ENCODE results near the gene CFAP77.
"Not testable (repeated sequence)": the region's sequence is repeated elsewhere in the genome, so short reads cannot be mapped to it uniquely, and the experiment has no call there.

The CFAP77 gene

DNA sequence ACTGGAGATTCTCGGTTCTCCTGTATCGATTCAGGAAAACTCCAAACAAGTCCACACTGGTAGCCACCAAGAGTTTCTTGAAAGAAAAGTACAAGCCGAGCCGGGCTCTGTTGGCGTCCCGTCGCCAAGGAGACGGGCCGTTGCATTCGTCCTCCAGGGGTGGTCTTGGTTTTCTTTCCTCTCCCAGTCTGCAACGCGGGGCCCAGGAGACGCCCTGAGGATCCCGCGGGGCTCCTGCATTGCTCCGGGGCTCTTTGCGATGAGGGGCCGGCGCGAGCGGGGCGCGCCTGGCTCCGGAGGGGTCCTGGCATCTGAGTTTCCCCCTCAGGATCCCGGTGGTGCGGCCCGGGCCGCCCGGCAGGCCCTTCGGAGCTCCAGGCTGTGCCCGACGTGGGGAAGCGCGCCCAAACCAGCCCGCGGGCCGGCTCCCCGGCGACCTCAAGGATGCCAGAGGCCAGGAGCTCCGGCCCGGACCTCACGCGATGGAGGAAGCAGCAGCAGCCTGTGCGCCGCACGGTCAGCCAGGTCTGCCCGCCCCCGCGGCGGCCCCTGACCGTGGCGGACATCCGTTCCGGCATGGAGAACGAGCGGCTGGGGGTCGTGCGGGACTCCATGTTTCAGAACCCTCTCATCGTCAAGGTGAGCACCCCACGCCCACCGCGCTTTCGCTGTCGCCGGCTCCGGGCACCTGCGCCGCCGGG is at the start of gene CFAP77:
TSS of gene CFAP77 (plus strand) at position 384 of the 701 bp plus-strand sequence. CDS start at position 445, 61 bp downstream.
- no peak for DNase-seq (ENCODE audit: low spot score)

GRCh38 chr9:132364068-132364467 is 45.9 kb upstream of the CFAP77 start:
- no peak for DNase-seq (ENCODE audit: low spot score)

- DNase-seq (ENCODE audit: low spot score) = no peak
Measured at GRCh38 chr9:132365986-132366385, 44.0 kb upstream of the CFAP77 start.

DNA sequence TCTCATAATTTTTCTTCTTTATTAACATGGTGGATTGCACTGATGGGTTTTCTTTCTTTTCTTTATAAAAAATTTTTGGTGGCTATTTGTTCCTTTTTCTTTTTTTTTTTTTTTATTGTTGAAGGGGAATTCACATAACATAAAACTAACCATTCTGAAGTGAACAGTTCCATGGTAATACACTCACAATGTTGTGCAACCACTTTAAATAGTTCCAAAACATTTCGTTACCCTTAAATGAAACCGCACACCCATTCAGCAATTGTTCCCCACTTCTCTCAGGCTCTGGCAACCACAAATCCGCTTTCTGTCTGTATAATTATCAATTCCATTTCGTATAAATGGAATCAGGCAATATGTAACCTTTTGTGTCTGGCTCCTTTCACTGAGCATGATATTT is 43.5 kb upstream of the CFAP77 start:
- DNase-seq (ENCODE audit: low spot score) = no peak

- no peak for DNase-seq (ENCODE audit: low spot score)
Measured at GRCh38 chr9:132367613-132368313, 42.2 kb upstream of the CFAP77 start.

DNA sequence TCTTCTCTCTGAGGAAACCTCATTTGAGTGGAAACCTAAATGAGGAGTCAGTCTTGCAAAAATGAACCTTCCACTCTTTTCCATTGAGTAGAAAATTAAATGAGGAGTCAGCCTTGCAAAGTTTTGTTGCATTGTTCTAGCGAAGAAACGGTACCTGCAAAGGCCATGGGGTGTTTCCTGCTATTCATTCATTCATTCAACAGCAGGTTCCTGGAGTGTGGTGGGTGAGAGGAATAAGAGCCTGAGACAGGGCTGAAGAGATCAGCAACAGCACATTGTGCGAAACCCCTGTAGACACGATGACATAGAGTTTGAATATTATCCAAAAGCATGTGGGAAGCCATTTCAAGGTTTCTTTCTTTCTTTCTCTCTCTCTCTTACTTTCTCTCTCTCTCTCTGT is 40.6 kb upstream of the CFAP77 start:
- DNase-seq (ENCODE audit: low spot score) = no peak

DNA sequence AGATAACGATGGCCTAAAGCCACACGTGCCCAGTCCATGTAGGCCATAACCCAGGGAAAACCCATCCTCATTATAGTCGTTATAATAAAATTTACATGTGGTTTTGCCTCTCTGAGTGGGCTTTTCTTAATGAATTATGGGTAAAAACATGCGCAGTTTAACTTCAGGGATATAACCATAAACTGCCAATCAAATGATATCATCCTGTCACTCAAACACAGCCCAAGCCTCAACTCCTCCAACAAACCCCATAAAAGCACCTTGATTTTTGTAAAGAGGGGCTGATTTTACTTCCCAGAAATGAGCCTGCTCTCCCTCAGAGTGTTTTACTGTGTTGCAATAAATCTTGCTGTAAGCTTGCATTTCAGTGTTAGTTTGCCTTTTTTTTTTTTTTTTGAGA is 39.4 kb upstream of the CFAP77 start:
- no peak for DNase-seq (ENCODE audit: low spot score)

- peak; percentile 75 for DNase-seq (ENCODE audit: low spot score)
Measured at GRCh38 chr9:132372177-132373095, 37.6 kb upstream of the CFAP77 start.

- not testable (repeated sequence) for DNase-seq (ENCODE audit: low spot score)
Measured at GRCh38 chr9:132377769-132378168, 32.2 kb upstream of the CFAP77 start.

GRCh38 chr9:132378416-132378815 is 31.6 kb upstream of the CFAP77 start:
- not testable (repeated sequence) for DNase-seq (ENCODE audit: low spot score)

- DNase-seq (ENCODE audit: low spot score) = peak; percentile 24
Measured at GRCh38 chr9:132381966-132382541, 28.0 kb upstream of the CFAP77 start.

DNA sequence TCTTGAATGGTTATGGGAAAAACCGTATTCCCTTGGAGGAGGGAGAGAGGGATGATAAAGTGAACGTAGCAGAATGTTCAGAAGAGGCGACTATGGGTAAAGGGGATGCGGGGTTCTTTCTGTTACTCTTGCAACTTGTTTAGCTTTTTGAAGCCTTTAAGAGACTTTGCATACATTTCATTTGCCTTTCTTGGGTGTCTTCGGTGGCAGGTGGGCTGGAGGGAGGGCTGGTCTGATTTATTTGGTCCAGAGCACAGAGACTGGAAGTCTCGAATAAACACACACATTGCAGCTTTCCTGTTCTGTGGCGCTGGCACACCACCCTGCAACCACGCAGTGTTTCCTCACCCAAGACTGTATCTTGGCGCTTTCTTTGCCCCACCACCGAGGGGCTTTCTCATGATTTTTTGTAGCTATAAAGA is 26.5 kb upstream of the CFAP77 start:
- DNase-seq (ENCODE audit: low spot score) = no peak

DNA sequence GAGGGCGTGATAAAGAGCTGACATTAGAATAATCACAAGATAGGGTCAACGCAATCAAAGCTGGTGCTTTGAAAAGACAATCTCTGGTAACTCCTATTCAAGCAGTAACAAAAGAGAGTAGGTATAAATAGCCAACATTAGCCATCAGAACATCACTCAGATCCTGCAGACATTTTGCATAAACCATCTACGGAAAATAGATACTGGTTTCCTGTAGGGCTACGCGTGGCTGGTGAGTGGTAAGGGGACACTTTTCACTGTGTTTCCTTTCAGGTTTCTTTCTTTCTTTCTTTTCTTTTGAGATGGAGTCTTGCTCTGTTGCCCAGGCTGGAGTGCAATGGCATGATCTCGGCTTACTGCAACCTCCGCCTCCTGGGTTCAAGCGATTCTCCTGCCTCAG is 25.6 kb upstream of the CFAP77 start:
- DNase-seq (ENCODE audit: low spot score) = no peak

DNA sequence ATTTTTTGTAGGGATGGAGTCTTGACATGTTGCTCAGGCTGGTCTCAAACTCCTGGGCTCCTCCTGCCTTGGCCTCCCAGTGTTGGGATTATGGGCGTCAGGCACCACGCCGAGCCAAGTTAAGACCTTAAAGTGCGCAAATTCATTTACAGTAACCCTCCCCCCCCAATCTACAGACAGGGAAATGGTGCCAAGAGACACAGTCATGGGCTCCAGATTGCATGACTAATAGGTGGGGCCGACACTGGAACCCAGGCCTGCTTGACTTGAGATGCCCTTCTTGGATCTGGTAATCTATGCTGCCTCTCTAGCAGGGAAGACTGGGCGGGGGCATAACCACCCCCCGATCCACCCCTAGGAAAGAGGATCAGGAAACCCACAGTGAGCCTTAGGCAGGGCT is 22.9 kb upstream of the CFAP77 start:
- DNase-seq (ENCODE audit: low spot score) = no peak

- no peak for DNase-seq (ENCODE audit: low spot score)
Measured at GRCh38 chr9:132390966-132391365, 19.0 kb upstream of the CFAP77 start.

DNA sequence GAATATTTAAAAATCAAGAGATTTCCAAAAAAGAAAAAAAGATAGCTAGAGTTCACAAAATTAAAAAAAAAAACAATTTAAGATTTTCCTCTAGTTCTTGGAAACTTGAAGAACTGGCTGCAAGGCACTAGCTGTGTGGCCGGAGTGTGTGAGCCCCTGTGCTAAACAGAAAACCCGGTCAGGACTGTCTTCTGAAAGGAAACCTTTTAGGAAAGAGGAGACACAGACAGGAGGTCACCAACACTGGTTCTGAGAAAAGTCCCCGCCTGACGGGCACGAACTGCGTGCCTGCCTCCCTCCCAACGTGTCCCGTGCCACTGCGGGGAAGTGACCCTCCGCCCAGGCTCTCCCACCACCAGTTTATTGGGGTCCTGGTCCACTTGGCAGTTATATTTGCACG is 18.6 kb upstream of the CFAP77 start:
- DNase-seq (ENCODE audit: low spot score) = no peak

- no peak for DNase-seq (ENCODE audit: low spot score)
Measured at GRCh38 chr9:132395560-132395959, 14.5 kb upstream of the CFAP77 start.

GRCh38 chr9:132401824-132402223 is 8.2 kb upstream of the CFAP77 start:
- DNase-seq (ENCODE audit: low spot score) = no peak

GRCh38 chr9:132404228-132404881 is 5.7 kb upstream of the CFAP77 start:
- DNase-seq (ENCODE audit: low spot score) = no peak

DNA sequence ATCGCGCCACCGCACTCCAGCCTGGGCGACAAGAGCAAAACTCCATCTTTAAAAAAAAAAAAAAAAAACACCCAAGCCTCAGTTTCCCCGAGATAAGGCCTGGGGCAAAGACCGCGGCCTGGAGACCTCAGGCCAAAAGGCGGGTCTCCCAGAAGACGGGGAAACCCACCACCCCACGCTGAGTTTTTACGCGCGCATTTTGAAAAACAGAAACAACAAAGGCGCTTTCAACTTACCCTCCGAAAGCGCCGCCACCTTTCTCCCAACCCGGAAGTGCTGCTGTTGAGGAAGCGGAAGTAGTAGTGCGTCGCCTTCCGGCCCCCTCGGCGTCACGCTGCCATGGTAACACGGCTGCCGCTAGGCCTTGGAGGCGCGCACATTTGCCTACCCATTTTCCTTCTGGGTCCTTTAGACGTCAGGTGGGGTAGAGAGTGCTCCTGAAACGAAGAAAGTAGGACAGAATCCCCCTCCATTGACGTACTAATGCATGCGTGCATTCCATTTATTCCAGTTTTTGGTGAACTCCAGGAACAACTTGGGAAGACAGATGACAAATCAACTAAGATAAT is 3.4 kb upstream of the CFAP77 start, which contains the start of gene TTF1:
TSS of gene TTF1 (minus strand) at position 287 of the 569 bp plus-strand sequence. CDS start 4,019 bp downstream, outside the sequence.
- peak; percentile 78 for DNase-seq (ENCODE audit: low spot score)

GRCh38 chr9:132407196-132407595 is 2.8 kb upstream of the CFAP77 start:
- DNase-seq (ENCODE audit: low spot score) = no peak

Data from globus pallidus (tissue), 1 donor.